GM10248 (cell line): ENCODE results near the gene MNS1.

Experiments used
- CTCF ChIA-PET: fragments of 300-600 bp; sonication (Branson Sonifier 250); formaldehyde crosslinking; extraction: SDS; loops from one replicate; lab custom pipeline; 2021; ENCODE audit warnings: antibody characterized with exemption; lab: Yijun Ruan, JAX
- POLR2A ChIA-PET: fragments of 350-650 bp; sonication (Branson Sonifier 250); formaldehyde crosslinking; extraction: SDS; loops from one replicate; lab custom pipeline; 2020; ENCODE audit warnings: antibody characterized with exemption; lab: Yijun Ruan, JAX
- DNase-seq: peaks from one replicate; pipeline ENCODE4 v3.0.0; 2012; ENCODE audit errors: extremely low spot score
- CTCF ChIP-seq: IDR thresholded peaks from 2 replicates; pipeline ENCODE4 v1.5.1; 2012; ENCODE audit warnings: mild to moderate bottlenecking, low read depth; ENCODE audit errors: extremely low read depth, missing control alignments, control extremely low read depth

MNS1 gene

GRCh38 chr15:56472278-56472677 is 7.3 kb upstream of the MNS1 start:
- ChIA-PET CTCF (interaction anchor here (0.6 kb wide), 1 partner anchor 18 kb away, joined by 3 read pairs; no protein-coding TSS in a partner anchor), POLR2A (no interaction called here)
- TF ChIP-seq CTCF, result no peak
- no peak for DNase-seq

GRCh38 chr15:56471440-56472069 is 6.6 kb upstream of the MNS1 start:
- ChIA-PET CTCF (no interaction called here), POLR2A (no interaction called here)
- TF ChIP-seq CTCF, result no peak
- no peak for DNase-seq

GRCh38 chr15:56469483-56469882 is 4.5 kb upstream of the MNS1 start:
- POLR2A ChIA-PET, result no interaction called here
- no peak for DNase-seq
- TF ChIP-seq CTCF, result no peak
- CTCF ChIA-PET, result interaction anchor here (1.4 to 3.4 kb wide), 2 partner anchors 22 to 224 kb away, joined by 3 to 12 read pairs; no protein-coding TSS in a partner anchor

- ChIA-PET POLR2A (no interaction called here), CTCF (interaction anchor here (0.6 to 3.4 kb wide), 3 partner anchors 23 to 219 kb away, joined by 3 to 12 read pairs (median 3); no protein-coding TSS in a partner anchor)
- DNase-seq, result peak; percentile 38
- TF ChIP-seq CTCF, result no peak
These were observed 3.5 kb upstream of the MNS1 start for GRCh38 chr15:56468401-56468800.

- CTCF ChIA-PET, result interaction anchor here (1.2 to 3.4 kb wide), 2 partner anchors 24 to 34 kb away, joined by 3 to 12 read pairs; no protein-coding TSS in a partner anchor
- TF ChIP-seq CTCF, result no peak
- POLR2A ChIA-PET, result no interaction called here
- DNase-seq, result no peak
These were observed 2.7 kb upstream of the MNS1 start for GRCh38 chr15:56467616-56468015.

- ChIA-PET CTCF (no interaction called here), POLR2A (no interaction called here)
- DNase-seq, result no peak
- no peak for TF ChIP-seq CTCF
These were observed 4.0 kb downstream of the MNS1 start for GRCh38 chr15:56460947-56461346.
